ENCODE measurements around the gene CCL17.

Gene CCL17

DNA sequence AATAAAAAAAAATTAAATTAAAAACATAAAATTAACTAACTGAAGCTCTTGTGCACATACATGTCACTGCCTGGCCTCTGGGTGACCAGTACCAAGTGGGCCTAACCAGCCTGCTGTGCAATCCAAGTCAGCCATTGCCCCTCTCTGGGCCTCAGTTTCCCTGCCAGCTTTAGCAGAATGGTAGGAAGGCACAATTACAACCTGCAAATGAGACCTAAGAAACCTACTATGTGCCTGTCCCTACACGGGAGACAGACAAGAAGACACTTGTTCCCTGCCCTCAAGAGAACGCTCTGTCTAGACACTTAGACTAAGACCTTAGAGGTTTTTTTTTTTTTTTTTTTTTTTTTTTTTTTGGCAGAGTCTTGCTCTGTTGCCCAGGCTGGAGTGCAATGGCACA lies 40.9 kb downstream of the CCL17 start:
- no peak for TF ChIP-seq ZFX (IDR thresholded peaks at IDR 0.05)
- TF ChIP-seq, protein P1, sequence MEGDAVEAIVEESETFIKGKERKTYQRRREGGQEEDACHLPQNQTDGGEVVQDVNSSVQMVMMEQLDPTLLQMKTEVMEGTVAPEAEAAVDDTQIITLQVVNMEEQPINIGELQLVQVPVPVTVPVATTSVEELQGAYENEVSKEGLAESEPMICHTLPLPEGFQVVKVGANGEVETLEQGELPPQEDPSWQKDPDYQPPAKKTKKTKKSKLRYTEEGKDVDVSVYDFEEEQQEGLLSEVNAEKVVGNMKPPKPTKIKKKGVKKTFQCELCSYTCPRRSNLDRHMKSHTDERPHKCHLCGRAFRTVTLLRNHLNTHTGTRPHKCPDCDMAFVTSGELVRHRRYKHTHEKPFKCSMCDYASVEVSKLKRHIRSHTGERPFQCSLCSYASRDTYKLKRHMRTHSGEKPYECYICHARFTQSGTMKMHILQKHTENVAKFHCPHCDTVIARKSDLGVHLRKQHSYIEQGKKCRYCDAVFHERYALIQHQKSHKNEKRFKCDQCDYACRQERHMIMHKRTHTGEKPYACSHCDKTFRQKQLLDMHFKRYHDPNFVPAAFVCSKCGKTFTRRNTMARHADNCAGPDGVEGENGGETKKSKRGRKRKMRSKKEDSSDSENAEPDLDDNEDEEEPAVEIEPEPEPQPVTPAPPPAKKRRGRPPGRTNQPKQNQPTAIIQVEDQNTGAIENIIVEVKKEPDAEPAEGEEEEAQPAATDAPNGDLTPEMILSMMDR (conservative IDR thresholded peaks at IDR 0.05), result no peak
- H3K27ac ChIP-seq, result no peak overlapping the region

DNA sequence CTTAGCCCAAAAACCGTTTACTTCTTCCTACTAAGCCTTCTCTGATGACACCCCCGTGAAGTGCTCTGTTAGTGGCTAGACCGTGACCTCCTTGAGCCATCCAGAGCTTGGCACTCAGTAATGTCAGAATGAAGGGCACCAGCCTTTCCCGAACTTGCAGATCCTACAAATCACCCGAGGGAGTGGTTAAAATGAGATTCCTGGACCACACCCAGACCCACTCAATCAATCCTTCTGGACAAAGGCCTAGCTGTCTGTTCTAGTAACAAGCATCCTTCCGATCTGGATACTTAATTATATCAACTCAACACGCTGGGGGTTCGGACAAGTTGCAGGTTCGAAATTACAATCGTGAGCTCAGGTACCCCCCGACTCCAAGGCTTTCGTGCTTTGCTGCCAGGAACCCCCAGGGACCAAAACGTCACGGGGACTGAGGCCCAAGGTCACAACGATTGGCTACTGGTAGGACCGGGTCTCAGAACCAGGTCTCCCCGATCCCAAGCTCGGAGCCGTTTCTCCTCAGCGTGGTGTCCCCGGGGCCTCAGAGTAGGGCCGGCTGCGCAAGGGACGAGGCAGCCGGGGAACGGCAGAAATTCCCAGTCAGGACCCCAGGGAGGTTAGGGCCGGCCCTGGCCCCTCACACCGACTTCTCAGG lies 42.1 kb downstream of the CCL17 start:
- H3K27ac ChIP-seq, result peak overlapping the region; percentile 99
- peak; percentile 49 for TF ChIP-seq ZFX (IDR thresholded peaks at IDR 0.05)
- TF ChIP-seq, protein P1 (conservative IDR thresholded peaks at IDR 0.05), result no peak

DNA sequence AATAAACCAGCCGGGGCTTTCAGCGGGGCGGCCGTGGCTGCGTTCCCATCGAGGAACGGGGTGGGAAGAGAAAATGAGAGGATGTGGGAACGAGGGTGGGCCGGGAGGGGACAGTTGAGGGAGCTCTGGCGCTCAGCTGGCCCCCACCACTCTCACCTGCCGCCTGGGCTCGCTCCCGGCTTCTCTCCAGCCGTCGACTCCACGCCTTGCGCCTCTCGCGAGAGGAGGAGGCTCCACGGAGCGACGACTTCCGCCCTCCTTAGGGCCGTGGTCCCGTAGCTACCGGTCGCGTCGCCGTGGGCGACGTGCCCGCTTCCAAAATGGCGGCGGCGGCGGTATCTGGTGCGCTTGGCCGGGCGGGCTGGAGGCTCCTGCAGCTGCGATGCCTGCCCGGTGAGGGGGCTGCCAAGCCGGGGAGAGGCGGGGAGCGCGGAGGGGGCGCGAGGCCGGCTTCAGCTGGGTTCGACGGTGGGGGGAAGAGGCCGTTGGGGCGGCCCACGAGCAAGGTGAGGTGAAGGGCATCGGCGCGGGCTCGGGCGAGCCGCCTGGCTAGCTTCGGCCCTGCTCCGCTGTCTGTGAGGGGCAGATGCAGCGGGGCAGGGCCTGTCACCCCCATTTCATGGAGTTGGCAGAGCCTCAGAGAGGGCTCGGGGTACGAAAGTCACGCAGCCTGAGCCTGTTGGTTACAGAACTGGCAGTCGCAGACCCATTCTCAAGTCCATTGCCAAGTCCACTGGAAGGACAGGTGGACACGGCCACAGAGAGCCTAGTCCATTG lies 42.8 kb downstream of the CCL17 start, which contains the start of the genes CIAPIN1 and COQ9:
CIAPIN1 (minus strand) TSS at position 200 of the 777 bp plus-strand sequence. CDS start 6,457 bp downstream, outside the sequence.
COQ9 (plus strand) TSS at position 294 of the 777 bp plus-strand sequence; CDS start at position 321, 27 bp downstream.
- TF ChIP-seq ZFX (IDR thresholded peaks at IDR 0.05), result peak; percentile 61
- TF ChIP-seq, protein P1 (conservative IDR thresholded peaks at IDR 0.05), result no peak
- peak within 1 kb of the TSS; percentile 99 for H3K27ac ChIP-seq

DNA sequence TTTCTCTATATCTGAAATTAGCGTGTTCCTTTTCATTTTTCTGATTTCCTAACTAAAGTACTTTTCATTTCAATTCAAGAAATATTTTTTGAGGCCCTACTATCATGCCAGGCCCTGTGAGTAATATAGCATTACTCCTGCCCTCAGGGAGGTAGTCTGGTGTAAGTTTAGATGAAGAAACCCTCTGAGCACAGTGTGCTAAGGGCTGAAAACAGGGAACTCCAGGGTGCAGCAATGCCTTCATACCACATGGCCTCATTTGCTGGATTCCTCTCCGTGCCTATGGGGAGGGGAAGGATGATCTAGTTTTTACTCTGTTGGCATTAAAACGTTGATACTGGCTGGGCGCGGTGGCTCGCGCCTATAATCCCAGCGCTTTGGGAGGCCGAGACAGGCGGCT lies 47.5 kb downstream of the CCL17 start:
- TF ChIP-seq ZFX (IDR thresholded peaks at IDR 0.05), result no peak
- TF ChIP-seq, protein P1 (conservative IDR thresholded peaks at IDR 0.05), result no peak
- no peak overlapping the region for H3K27ac ChIP-seq

DNA sequence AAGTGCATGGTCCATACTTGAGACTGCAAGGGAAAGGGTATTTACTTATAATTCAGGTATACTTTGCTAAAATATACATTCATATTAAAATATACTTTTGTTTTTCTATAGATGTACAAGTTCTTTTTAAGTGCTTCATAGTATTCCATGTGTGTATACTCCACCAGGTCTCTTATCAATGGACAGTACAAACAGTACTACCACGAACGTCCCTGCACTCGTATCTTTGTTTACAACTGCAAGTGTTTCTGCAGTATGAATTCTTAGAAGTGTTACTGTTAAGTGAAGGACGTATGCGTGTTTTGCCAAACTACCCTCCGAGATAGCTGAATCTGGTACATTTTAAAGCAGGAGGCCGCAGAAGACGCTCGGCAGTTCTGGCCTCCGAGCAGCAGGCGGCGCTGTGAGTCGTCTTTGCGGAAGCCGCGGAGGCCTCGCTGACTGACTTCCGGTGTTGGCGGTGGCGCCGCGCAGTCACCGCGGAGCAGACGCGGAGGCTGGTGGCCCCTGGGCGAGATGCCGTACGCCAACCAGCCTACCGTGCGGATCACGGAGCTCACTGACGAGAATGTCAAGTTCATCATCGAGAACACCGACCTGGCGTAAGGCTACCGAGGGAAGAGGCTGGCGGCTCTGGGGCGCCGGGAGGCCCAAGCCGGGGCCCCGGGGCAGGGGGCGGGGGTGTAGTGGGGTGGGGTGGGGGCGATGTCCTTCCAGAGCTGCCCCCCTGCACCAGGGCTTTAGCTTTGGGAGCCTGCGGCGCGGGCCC lies 57.8 kb downstream of the CCL17 start, which contains the start of gene POLR2C:
POLR2C (plus strand) TSS at position 471 of the 769 bp plus-strand sequence; CDS start at position 517, 46 bp downstream.
- peak within 1 kb of the TSS; percentile 91 for H3K27ac ChIP-seq

DNA sequence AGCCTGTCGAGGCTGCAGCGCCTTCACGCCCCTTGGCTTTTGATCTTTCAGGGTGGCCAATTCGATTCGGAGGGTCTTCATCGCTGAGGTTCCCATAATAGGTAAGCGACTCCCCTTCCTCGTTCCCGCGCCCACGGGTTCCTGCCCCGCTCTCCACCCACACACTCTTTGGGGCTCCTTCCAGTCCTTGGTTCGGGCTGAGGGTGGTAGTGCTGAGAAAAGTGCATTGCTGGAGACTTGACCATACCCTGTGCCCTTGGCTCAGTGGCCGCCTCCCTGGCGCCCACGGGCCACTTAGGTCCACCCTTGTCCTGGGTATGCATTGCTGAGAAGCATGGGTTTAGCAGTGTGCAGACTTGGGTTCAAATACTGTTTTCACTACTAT lies 58.4 kb downstream of the CCL17 start:
- TF ChIP-seq, protein P1 (conservative IDR thresholded peaks at IDR 0.05), result no peak
- 0 out of 2 replicates have a peak, but pooled peaks have one; percentile 2 for TF ChIP-seq ZFX (IDR thresholded peaks at IDR 0.05)
- peak overlapping the region; percentile 91 for H3K27ac ChIP-seq

More for the DNA sequence above, 57.8 kb downstream of the CCL17 start, which contains the start of gene POLR2C:
- TF ChIP-seq, protein P1 (conservative IDR thresholded peaks at IDR 0.05), result peak; percentile 97
- peak; percentile 50 for TF ChIP-seq ZFX (IDR thresholded peaks at IDR 0.05)

Measured in C4-2B (cell line).